K562 (cell line): ENCODE measurements around the gene PIK3CG. TPM values are rescaled to one million over a fixed set of nuclear protein-coding genes. Genes with fewer than 3 reads are reported as not detected.

Source experiments
- ARHGAP35 ChIP-seq: fragments of 450-650 bp; IDR thresholded peaks from 2 replicates; pipeline ENCODE4 v1.6.1; 2018; ENCODE audit not compliant: partially characterized antibody
- ARID2 ChIP-seq: fragments of 450-650 bp; IDR thresholded peaks from 2 replicates; pipeline ENCODE4 v1.6.1; 2017; ENCODE audit warnings: antibody characterized with exemption, mild to moderate bottlenecking
- DPF2 ChIP-seq: fragments of 450-650 bp; IDR thresholded peaks from 2 replicates; pipeline ENCODE4 v1.6.1; 2016
- KDM5B ChIP-seq: fragments of 200-600 bp; sonication (generic); IDR thresholded peaks from 2 replicates; pipeline ENCODE4 v1.6.1; 2012; ENCODE audit warnings: low read depth, mild to moderate bottlenecking, moderate library complexity, low read length, control low read depth, inconsistent platforms; ENCODE audit not compliant: insufficient replicate concordance
- NBN ChIP-seq: fragments of 450-650 bp; IDR thresholded peaks from 2 replicates; pipeline ENCODE4 v1.6.1; 2016; ENCODE audit warnings: low read depth, mild to moderate bottlenecking
- NEUROD1 ChIP-seq: fragments of 150-350 bp; IDR thresholded peaks from 2 replicates; pipeline ENCODE4 v1.6.1; 2014; ENCODE audit warnings: borderline replicate concordance, low read length, low read depth; ENCODE audit not compliant: partially characterized antibody
- TRIM28 ChIP-seq: fragments of 450-650 bp; IDR thresholded peaks from 2 replicates; pipeline ENCODE4 v1.6.1; 2017
- ZNF197 ChIP-seq: fragments of 200-800 bp; sonication (Bioruptor generic); IDR thresholded peaks from 2 replicates; pipeline ENCODE4 v1.6.1; 2016; ENCODE audit warnings: low read depth, missing genetic modification characterization, missing compliant biosample characterization
- ZNF644 ChIP-seq: fragments of 200-800 bp; sonication (Bioruptor generic); IDR thresholded peaks from 2 replicates; pipeline ENCODE4 v1.6.1; 2016; ENCODE audit warnings: low read depth, missing genetic modification characterization, missing compliant biosample characterization
- ZNF766 ChIP-seq: fragments of 200-800 bp; sonication (Bioruptor generic); conservative IDR thresholded peaks from 2 replicates; pipeline ENCODE4 v1.6.1; 2016; ENCODE audit warnings: missing genetic modification characterization, missing compliant biosample characterization
- polyA plus RNA-seq, 8 experiments: library from polyadenylated mRNA; depleted of rRNA in 4 of 8; stranded (reverse) in 5 of 8; unstranded in 3 of 8; fragments of >200 nt; fragmentation: Nextera tagmentation in 2 of 8; fragmentation: Illumina TruSeq in 1 of 8; extraction: Ambion mirVana in 2 of 8; extraction: Trizol in 1 of 8; gene quantifications; 2 replicates each; pipeline versions ENCODE4 v1.2.1 to v1.2.3, GENCODE V29; 2011 to 2014; ENCODE audit warnings: inconsistent platforms in 1 of 8, missing spikeins in 1 of 8
- total RNA-seq, 7 experiments: library from RNA; depleted of rRNA in 6 of 7; stranded (reverse); fragments of >200 nt in 6 of 7; fragmentation: Illumina TruSeq in 2 of 7; extraction: Trizol in 2 of 7; gene quantifications; 2 replicates each; pipeline versions ENCODE4 v1.2.1 to v1.2.3, GENCODE V29; 2011 to 2021; ENCODE audit warnings: low replicate concordance in 1 of 7
- TF ChIP-seq, protein P1 (sequence below): sonication (generic); formaldehyde crosslinking; IDR thresholded peaks from 2 replicates; pipeline ENCODE4 v1.8.0; 2023; ENCODE audit warnings: mild to moderate bottlenecking, missing genetic modification reagents
- TF ChIP-seq, protein P2 (sequence below): fragments of 450-650 bp; formaldehyde crosslinking; IDR thresholded peaks from 2 replicates; pipeline ENCODE4 v1.4.0; 2020; ENCODE audit warnings: mild to moderate bottlenecking, moderate library complexity
- TF ChIP-seq, protein P3 (sequence below): sonication (generic); formaldehyde crosslinking; IDR thresholded peaks from 2 replicates; pipeline ENCODE4 v1.8.0; 2022; ENCODE audit warnings: missing genetic modification reagents, mild to moderate bottlenecking, moderate library complexity, borderline replicate concordance
- TF ChIP-seq, protein P4 (sequence below), 2 experiments: fragments of 450-650 bp in 1 of 2; IDR thresholded peaks; 2 replicates each; pipeline ENCODE4 v1.6.1; 2011 to 2017; ENCODE audit warnings: low read depth in 2 of 2, antibody characterized with exemption in 1 of 2, borderline replicate concordance in 1 of 2, low read length in 1 of 2, mild to moderate bottlenecking in 1 of 2, mixed read lengths in 1 of 2; ENCODE audit not compliant: control insufficient read depth in 1 of 2
- TF ChIP-seq, protein P5 (sequence below): sonication (generic); formaldehyde crosslinking; IDR thresholded peaks from 2 replicates; pipeline ENCODE4 v1.8.1; 2023; ENCODE audit warnings: mild to moderate bottlenecking, missing genetic modification reagents

PIK3CG gene
- total and polyA plus RNA-seq, 9 of the 15 experiments (the other 6 are each of a cell fraction or from before 2014, with no cell fraction given): 5.3 to 42.5 (median 29.0) TPM

DNA sequence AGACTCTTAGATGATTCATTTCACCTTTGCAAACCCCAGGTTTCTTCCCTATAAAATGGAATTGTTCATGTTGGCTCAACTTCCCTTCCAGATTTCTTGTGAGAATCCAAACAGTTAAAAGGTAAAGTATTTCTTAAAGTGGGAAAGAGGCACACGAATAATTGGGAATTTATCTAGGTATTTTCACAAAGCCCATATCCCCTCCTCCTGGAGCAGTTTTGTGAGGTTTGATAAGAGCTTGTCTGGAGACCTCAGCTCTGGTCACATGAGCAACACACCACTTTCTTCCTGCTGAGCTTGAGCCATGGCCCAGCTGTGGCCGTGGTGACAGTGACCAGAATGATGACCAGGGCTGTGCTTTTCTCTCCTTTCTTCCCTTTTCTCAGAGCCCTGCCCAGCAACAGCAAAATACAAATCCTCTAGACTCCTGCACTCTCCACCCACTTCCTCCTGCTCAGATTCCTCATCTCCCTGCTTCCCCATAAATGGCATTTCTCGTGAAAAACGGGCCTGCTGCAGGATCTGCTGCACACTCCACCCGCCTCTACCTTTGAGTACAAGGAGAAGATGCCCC, 87.7 kb downstream of the PIK3CG start (continued):
- TF ChIP-seq, protein P1, sequence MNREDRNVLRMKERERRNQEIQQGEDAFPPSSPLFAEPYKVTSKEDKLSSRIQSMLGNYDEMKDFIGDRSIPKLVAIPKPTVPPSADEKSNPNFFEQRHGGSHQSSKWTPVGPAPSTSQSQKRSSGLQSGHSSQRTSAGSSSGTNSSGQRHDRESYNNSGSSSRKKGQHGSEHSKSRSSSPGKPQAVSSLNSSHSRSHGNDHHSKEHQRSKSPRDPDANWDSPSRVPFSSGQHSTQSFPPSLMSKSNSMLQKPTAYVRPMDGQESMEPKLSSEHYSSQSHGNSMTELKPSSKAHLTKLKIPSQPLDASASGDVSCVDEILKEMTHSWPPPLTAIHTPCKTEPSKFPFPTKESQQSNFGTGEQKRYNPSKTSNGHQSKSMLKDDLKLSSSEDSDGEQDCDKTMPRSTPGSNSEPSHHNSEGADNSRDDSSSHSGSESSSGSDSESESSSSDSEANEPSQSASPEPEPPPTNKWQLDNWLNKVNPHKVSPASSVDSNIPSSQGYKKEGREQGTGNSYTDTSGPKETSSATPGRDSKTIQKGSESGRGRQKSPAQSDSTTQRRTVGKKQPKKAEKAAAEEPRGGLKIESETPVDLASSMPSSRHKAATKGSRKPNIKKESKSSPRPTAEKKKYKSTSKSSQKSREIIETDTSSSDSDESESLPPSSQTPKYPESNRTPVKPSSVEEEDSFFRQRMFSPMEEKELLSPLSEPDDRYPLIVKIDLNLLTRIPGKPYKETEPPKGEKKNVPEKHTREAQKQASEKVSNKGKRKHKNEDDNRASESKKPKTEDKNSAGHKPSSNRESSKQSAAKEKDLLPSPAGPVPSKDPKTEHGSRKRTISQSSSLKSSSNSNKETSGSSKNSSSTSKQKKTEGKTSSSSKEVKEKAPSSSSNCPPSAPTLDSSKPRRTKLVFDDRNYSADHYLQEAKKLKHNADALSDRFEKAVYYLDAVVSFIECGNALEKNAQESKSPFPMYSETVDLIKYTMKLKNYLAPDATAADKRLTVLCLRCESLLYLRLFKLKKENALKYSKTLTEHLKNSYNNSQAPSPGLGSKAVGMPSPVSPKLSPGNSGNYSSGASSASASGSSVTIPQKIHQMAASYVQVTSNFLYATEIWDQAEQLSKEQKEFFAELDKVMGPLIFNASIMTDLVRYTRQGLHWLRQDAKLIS (CRISPR knock-in tag): no peak
- TF ChIP-seq TRIM28: peak; percentile 32; the same call in 1 of the 2 replicates
- TF ChIP-seq, protein P2, sequence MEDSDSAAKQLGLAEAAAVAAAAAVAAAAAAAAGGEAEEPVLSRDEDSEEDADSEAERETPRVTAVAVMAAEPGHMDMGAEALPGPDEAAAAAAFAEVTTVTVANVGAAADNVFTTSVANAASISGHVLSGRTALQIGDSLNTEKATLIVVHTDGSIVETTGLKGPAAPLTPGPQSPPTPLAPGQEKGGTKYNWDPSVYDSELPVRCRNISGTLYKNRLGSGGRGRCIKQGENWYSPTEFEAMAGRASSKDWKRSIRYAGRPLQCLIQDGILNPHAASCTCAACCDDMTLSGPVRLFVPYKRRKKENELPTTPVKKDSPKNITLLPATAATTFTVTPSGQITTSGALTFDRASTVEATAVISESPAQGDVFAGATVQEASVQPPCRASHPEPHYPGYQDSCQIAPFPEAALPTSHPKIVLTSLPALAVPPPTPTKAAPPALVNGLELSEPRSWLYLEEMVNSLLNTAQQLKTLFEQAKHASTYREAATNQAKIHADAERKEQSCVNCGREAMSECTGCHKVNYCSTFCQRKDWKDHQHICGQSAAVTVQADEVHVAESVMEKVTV (CRISPR knock-in tag): no peak
- peak; percentile 75 for TF ChIP-seq NBN
- peak; percentile 64; the same call in 1 of the 2 replicates for TF ChIP-seq ZNF644 (tag)
- peak; percentile 60; the same call in 1 of the 2 replicates for TF ChIP-seq ZNF766 (CRISPR knock-in tag)
- peak; percentile 40 for TF ChIP-seq NEUROD1
- peak; percentile 85 for TF ChIP-seq DPF2
- TF ChIP-seq, protein P3, sequence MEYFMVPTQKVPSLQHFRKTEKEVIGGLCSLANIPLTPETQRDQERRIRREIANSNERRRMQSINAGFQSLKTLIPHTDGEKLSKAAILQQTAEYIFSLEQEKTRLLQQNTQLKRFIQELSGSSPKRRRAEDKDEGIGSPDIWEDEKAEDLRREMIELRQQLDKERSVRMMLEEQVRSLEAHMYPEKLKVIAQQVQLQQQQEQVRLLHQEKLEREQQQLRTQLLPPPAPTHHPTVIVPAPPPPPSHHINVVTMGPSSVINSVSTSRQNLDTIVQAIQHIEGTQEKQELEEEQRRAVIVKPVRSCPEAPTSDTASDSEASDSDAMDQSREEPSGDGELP (CRISPR knock-in tag): peak; percentile 96
- TF ChIP-seq ARID2: 0 out of 2 replicates have a peak, but pooled peaks have one; percentile 35
- TF ChIP-seq, protein P4, sequence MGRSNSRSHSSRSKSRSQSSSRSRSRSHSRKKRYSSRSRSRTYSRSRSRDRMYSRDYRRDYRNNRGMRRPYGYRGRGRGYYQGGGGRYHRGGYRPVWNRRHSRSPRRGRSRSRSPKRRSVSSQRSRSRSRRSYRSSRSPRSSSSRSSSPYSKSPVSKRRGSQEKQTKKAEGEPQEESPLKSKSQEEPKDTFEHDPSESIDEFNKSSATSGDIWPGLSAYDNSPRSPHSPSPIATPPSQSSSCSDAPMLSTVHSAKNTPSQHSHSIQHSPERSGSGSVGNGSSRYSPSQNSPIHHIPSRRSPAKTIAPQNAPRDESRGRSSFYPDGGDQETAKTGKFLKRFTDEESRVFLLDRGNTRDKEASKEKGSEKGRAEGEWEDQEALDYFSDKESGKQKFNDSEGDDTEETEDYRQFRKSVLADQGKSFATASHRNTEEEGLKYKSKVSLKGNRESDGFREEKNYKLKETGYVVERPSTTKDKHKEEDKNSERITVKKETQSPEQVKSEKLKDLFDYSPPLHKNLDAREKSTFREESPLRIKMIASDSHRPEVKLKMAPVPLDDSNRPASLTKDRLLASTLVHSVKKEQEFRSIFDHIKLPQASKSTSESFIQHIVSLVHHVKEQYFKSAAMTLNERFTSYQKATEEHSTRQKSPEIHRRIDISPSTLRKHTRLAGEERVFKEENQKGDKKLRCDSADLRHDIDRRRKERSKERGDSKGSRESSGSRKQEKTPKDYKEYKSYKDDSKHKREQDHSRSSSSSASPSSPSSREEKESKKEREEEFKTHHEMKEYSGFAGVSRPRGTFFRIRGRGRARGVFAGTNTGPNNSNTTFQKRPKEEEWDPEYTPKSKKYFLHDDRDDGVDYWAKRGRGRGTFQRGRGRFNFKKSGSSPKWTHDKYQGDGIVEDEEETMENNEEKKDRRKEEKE (IDR thresholded peaks at IDR 0.05; ENCODE audit: borderline replicate concordance in 1 of 2, control insufficient read depth in 1 of 2, low read depth in 2 of 2, low read length in 1 of 2): 0 out of 4 replicates have a peak, but pooled peaks of 1 of the 2 experiments have one; percentile 37
- no peak for TF ChIP-seq KDM5B
- peak; percentile 69; the same call in 1 of the 2 replicates for TF ChIP-seq ZNF197
- no peak for TF ChIP-seq ARHGAP35
- TF ChIP-seq, protein P5, sequence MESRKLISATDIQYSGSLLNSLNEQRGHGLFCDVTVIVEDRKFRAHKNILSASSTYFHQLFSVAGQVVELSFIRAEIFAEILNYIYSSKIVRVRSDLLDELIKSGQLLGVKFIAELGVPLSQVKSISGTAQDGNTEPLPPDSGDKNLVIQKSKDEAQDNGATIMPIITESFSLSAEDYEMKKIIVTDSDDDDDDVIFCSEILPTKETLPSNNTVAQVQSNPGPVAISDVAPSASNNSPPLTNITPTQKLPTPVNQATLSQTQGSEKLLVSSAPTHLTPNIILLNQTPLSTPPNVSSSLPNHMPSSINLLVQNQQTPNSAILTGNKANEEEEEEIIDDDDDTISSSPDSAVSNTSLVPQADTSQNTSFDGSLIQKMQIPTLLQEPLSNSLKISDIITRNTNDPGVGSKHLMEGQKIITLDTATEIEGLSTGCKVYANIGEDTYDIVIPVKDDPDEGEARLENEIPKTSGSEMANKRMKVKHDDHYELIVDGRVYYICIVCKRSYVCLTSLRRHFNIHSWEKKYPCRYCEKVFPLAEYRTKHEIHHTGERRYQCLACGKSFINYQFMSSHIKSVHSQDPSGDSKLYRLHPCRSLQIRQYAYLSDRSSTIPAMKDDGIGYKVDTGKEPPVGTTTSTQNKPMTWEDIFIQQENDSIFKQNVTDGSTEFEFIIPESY (CRISPR knock-in tag): 0 out of 2 replicates have a peak, but pooled peaks have one; percentile 37
